WI38 (cell line): ENCODE measurements around the gene FBXL15.

ENCODE experiments used
- H3K4me3 ChIP-seq: 2 replicates; pipeline ENCODE4 v1.5.1; 2011; ENCODE audit warnings: low read depth, mild to moderate bottlenecking, control low read depth, low read length
- TF ChIP-seq, protein P1 (sequence below): IDR thresholded peaks from 2 replicates; pipeline ENCODE4 v1.5.1; 2012; ENCODE audit warnings: low read depth, mild to moderate bottlenecking, control low read depth, low read length

The FBXL15 gene, protein sequence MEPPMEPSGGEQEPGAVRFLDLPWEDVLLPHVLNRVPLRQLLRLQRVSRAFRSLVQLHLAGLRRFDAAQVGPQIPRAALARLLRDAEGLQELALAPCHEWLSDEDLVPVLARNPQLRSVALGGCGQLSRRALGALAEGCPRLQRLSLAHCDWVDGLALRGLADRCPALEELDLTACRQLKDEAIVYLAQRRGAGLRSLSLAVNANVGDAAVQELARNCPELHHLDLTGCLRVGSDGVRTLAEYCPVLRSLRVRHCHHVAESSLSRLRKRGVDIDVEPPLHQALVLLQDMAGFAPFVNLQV

DNA sequence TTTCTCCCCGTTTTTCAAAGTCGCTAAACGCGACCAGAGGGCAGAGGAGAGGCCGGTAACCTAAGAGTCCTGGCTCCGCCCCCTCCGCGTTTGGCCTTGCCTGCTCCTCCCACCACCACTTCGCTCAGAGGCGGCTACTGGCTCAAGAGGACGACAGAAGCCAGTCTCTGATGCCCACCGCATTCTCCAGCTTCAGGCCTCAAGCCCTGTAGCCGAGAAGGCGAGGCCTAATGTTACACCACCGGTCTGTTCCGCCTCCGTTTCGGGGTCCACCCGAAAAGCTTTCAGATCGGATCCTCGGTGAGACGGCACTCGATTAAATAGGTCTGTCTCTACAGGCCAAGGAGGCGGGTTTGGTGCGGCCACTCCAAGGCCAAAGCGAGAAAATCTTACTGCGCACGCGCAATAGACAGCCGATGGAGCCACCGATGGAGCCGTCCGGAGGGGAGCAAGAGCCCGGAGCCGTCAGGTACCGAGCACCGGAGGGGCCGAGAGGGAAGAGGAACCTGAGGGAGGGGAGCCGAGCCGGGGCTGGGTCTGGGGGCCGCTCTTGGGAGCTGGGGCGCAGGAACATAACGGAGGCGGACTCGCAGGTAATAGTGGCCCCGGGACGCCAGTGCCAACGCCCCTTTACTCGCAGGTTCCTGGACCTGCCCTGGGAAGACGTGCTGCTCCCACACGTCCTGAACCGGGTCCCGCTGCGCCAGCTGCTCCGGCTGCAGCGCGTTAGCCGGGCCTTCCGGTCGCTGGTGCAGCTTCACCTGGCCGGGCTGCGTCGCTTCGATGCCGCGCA lies at the start of gene FBXL15:
Gene FBXL15, plus strand, starts transcription at position 123 of the 793 bp plus-strand sequence. Its CDS starts 294 bp downstream, at position 417.
- TF ChIP-seq, protein P1, sequence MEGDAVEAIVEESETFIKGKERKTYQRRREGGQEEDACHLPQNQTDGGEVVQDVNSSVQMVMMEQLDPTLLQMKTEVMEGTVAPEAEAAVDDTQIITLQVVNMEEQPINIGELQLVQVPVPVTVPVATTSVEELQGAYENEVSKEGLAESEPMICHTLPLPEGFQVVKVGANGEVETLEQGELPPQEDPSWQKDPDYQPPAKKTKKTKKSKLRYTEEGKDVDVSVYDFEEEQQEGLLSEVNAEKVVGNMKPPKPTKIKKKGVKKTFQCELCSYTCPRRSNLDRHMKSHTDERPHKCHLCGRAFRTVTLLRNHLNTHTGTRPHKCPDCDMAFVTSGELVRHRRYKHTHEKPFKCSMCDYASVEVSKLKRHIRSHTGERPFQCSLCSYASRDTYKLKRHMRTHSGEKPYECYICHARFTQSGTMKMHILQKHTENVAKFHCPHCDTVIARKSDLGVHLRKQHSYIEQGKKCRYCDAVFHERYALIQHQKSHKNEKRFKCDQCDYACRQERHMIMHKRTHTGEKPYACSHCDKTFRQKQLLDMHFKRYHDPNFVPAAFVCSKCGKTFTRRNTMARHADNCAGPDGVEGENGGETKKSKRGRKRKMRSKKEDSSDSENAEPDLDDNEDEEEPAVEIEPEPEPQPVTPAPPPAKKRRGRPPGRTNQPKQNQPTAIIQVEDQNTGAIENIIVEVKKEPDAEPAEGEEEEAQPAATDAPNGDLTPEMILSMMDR, result no peak
- peak within 1 kb of the TSS; percentile 90 for H3K4me3 ChIP-seq

DNA sequence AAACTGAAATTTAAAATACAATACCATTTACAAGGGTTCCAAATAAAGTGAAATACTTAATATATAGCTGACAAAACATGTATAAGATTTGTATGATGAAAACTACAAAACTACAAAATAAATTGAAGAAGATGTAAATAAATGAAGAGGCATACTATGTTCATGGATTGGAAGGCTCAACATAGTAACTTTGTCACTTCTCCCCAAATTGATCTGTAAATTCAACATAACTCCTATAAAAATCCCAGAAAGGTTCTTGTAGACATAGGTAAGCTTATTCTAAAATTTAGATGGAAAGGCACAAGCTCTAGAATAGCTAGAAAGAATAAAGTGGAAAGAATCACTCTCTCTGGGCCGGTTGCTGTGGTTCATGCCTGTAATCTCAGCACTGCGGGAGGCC lies 49.3 kb upstream of the FBXL15 start:
- TF ChIP-seq, protein P1, result no peak
- H3K4me3 ChIP-seq, result no peak overlapping the region

DNA sequence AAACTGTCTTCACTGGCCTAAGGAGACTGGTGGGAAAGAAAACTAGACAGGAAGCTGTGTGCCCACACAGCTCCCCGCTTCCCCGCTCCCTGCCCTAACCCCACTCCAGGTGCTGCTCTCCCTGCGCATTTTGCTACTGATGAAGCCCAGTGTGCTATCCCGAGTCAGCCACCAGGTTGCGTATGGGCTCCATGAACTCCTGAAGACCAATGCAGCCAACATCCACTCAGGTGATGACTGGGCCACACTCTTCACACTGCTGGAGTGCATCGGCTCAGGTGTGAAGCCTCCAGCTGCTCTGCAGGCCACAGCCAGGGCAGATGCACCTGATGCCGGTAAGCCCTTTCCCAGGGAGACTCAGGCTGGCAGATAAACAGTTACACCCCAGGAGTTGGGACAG lies 45.4 kb upstream of the FBXL15 start:
- H3K4me3 ChIP-seq, result no peak overlapping the region
- TF ChIP-seq, protein P1, result no peak

DNA sequence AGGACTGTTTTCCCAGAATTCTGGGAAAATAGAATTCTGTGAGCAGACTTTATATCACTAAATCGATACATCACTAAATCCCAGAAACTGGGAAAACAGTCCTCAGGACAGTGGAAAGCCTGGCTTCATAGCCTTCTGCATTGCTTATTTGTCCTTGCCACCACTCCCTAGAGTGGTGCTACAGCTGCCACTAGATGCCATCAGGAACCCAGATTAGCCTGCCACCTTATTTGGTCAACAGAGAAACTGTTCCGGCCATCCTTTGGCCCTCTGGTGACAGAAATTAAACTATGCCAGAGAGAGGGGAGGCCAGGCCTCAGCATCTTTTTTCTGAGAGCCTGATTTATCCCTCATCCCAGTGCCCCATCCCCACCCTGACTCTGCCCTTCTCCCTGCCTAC lies 44.8 kb upstream of the FBXL15 start:
- TF ChIP-seq, protein P1, result no peak
- no peak overlapping the region for H3K4me3 ChIP-seq

GRCh38 chr10:102376901-102377300 lies 43.7 kb upstream of the FBXL15 start:
- TF ChIP-seq, protein P1, result no peak
- no peak overlapping the region for H3K4me3 ChIP-seq

- no peak overlapping the region for H3K4me3 ChIP-seq
- TF ChIP-seq, protein P1, result no peak
Measured at GRCh38 chr10:102379383-102379782, 41.3 kb upstream of the FBXL15 start.

GRCh38 chr10:102381983-102382382 lies 38.7 kb upstream of the FBXL15 start:
- TF ChIP-seq, protein P1, result no peak
- H3K4me3 ChIP-seq, result no peak overlapping the region
